NCI-H82 (cell line): ENCODE measurements around the gene RGS19.

Experiments
- DNase-seq: peaks from one replicate; lab custom pipeline; 2025; lab: John Stamatoyannopoulos, UW

Gene RGS19

DNA sequence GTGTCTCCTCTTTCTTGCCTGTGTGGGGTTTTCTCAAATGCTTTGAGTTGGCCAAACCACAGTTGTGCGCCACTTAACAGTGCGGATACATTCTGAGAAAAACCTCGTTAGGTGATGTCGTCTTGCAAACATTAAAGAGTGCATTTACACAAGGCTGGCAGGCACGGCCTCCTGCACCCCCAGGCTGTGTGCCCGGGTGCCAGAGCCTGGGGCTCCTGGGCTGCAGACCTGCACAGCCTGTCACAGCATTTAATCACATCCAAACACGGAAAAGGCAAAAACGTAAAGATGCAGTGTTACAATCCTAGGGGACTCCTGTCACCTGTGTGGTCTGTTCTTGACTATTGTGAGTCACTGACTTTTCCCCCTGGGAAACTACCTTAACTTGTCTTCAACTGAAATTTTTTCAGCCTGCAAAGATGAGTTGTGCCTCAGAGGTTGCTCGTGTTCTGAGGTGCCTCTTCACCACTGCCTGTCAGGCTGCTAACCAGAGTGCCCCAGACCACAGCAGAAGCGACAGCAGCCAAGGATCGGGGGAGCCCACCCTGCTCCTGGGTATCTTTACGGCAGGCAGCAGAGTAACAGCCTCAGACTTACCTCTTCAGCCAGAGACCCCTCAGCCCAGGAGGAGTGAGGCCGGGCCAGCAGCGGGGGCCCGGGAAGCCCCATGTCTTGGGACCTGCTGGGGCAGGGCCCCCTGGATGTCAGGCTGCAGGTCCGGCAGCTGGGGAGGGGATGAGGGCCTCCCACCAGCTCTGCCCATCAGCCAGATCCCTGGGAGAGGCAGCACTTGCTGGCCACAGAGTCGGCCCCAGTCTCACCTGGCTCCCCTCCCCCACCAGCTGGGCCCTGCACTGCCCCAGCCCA lies 44.0 kb downstream of the RGS19 start:
- no peak for DNase-seq

DNA sequence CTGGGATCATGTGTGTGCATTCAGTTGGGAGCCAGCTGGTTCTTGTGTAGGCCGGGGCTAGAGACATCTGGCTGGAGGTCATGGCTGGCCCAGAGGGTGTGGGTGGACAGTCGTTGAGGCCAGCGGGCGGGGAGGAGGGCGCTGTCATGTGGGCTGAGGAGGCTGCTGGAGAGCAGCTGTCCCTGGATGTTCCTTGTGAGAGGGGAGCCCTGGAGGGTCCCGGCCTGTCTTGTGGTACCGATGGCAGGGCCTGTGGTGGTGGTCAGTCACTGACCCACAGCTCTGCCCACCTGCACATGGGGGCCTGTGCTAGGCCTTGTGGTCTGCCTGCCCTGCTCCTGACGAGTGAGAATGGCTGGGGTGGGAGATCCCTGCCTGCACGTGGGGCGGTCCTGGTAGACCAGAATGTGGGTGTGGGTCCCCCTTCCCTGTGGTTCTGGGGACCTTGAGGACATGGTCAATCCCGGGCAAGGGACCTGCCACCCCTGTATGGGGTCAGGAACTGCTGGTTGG lies 45.3 kb downstream of the RGS19 start:
- DNase-seq = no peak

DNA sequence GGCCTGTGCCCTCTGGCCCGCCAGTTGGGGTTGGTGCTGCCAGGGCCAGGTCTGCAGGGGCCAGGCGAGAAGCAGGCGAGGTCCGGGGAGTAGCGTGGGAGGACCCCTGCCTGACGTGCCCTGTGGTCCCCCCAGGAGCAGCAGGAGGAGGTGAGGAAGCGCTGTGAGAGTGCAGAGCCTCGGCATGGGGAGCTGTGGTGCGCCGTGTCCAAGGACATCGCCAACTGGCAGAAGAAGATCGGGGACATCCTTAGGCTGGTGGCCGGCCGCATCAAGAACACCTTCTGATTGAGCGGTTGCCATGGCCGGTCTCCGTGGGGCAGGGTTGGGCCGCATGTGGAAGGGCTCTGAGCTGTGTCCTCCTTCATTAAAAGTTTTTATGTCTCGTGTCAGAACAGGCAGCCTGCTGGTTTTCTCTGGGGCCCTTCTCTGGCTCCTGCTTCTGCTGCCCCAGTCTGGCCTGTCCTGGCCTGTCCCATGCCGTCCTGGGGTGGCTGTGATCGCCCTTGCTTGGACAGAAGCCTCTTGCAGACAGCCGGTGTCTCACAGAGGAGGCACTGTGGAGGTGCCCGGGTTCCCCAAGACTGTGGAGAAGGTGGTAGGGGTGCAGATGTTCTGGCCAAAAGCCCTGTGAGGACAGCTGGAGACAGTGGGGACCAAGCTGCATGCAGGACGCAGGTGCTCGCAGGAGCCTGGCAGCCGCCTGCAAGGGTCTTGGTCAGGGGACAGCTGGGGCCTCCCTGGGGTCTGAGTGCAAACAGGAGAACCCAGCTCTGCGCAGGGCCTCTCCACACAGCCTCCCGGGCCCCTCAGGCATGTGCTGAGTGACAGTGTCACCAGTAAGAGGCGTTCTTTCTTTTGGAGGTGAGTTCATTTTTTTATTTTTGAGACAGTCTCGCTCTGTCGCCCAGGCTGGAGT lies 46.4 kb downstream of the RGS19 start:
- DNase-seq = no peak

DNA sequence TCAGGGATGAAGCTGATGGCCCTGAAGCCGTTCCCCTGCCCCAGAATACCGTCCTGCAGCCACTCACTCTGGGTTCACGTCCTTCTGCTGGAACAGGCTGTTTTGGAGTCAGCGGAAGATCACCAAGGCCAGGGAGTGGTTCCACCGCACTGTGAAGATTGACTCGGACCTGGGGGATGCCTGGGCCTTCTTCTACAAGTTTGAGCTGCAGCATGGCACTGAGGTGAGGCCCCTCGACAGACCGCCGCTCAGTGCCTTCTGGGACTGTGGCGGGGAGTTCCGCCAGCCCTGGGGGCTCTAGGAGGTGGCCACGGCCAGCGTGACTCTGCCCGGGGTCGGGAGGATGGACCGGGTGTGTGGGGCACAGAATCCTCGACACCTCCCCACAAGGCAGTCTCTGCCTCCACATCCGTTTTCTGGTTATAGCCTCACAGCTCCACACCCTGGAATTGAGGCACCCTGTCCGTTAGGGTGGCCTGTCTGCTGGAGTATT lies 47.5 kb downstream of the RGS19 start:
- no peak for DNase-seq

DNA sequence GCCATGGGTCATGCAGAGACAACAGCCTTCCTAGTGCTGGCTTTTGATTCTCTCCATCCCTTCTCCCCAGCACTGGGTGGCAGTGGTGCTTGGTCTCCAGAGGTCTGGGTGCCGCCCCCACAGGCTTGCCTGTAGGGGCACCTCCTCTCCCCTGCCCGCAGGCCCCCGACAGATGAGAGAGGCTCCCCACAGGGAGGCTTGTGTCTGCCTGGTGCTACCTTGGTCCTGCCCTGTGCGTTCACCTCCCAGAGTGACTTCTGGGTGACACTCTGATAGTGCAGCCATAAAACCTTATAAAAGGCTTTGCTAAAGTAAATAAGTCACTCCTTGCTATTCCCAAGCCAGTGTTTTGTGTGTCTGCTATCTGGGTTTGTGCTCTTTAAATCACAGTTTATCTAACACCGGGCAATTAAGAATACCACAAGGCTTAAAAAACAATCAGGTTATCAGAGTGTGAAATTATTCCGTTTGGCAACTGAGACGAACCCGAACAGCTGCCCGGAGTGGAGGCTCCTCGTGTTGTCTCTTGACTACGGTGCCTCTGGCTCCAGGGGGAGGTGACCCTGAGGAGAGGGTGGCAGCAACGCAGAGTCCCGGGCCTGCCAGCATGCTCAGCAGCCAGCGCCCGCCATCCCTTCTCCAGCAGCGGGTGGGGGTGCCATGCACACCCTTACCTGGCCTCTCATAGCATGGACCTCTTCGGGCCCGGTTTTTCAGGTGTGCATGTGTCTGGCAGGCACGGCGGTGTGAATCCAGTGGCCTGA lies 48.8 kb downstream of the RGS19 start:
- DNase-seq = no peak

DNA sequence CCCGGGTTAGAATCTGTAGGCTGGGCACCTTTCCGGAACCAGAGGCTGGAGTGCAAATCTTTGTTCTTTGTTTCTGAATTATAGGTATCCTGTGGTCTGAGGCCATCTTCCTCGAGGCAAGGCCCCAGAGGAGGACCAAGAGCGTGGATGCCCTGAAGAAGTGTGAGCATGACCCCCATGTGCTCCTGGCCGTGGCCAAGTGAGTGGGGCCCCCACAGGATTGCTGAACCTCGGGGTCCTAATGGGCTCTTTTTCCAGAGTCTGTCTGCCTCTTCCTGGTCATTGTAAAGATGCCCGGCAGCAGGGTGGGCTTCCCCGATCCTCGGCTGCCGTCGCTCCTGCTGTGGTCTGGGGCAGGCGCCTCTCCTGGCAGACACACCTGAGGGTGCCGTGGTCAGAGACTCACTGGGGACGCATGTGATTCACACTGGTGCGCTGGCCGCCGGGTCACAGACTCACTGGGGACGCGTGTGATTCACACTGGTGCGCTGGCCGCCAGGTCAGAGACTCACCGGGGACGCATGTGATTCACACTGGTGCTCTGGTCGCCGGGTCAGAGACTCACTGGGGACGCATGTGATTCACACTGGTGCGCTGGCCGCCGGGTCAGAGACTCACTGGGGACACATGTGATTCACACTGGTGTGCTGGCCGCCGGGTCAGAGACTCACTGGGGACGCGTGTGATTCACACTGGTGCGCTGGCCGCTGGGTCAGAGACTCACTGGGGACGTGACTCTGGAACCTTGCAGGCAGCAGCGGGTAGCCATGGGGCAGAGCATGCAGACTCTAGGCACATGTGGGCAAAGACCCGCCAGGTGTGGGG lies 49.8 kb downstream of the RGS19 start:
- DNase-seq = no peak

DNA sequence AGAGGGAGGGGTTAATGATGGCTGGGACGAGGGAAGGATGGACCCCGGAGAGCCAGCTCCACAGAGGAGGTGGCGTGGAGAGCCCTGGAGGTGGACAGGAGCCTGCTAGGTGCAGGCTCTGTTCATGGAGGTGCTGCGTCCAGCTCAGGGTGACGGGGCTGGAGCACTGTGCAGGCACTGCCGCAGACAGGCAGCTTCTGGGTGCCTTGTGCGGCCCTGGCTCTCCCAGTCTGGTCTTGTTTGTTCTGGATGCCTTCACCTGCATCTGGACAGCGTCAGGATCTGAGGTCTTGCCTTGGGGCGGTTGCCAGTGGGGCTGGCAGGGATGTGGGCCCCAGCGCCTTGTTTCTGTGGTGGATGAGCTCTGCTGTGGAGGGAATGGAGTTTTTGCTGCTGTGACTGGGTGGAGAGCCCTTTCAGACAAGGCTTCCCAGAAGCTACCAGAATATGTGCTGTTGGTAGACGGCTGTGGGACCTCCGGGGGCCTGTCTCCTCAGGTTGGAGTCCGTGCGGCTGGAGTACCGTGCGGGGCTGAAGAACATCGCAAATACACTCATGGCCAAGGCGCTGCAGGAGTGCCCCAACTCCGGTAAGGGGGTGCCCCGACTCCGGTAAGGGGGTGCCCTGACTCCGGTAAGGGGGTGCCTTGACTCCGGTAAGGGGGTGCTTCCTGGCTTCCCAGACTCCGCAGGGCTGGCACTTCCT lies 51.2 kb downstream of the RGS19 start:
- no peak for DNase-seq

DNA sequence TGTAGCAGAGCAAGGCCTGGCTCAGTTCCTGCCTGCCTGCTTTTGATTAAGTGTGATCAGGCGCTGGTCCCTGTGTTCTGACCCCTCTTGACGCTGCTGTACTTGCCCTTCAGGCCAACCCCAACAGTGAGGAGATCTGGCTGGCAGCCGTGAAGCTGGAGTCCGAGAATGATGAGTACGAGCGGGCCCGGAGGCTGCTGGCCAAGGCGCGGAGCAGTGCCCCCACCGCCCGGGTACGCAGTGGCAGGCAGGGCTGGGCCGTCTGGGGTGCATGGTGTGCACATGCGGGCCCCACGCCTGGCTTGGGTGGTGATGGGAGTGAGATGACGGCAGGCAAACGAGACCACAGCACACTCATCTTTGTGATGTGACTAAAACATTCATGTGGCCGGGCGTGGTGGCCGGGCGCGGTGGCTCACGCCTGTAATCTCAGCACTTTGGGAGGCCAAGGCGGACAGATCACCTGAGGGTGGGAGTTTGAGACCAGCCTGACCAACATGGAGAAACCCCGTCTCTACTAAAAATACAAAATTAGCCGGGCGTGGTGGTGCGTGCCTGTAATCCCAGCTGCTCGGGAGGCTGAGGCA lies 53.4 kb downstream of the RGS19 start:
- DNase-seq = no peak

DNA sequence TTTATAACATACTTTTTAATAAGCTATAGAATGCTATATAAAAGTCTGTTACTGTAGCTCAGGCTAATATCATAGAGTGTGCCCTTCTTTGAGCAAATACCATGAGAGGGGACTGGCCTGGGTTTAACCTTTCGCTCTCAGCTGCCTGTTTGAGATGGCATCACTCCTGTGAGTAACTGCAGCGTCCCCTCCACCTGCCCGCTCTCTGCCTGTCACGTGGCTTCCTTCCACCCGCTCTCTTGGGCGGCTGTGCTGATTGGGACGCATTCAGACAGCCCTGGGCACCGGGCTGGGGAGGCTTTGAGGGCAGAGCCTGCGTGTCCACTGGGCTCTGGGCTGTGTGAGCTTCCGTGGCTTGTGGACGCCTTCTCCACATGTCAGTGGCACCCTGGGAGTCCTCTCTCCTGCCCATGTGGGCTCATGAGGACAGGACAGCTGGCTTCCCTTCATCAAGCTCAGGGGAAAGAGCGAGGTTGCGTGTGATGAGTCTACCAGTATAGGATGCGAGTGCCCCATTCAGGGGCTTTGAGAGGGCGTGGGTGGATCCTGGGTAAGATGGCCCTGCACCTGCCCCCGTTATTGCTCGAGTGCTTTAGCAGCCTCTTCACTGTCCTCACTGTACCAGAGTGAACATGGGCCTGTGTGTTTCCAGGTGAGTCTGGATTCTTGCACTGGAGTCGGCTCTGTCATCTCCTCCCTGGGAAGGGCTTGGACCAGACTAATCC lies 54.1 kb downstream of the RGS19 start:
- DNase-seq = no peak

DNA sequence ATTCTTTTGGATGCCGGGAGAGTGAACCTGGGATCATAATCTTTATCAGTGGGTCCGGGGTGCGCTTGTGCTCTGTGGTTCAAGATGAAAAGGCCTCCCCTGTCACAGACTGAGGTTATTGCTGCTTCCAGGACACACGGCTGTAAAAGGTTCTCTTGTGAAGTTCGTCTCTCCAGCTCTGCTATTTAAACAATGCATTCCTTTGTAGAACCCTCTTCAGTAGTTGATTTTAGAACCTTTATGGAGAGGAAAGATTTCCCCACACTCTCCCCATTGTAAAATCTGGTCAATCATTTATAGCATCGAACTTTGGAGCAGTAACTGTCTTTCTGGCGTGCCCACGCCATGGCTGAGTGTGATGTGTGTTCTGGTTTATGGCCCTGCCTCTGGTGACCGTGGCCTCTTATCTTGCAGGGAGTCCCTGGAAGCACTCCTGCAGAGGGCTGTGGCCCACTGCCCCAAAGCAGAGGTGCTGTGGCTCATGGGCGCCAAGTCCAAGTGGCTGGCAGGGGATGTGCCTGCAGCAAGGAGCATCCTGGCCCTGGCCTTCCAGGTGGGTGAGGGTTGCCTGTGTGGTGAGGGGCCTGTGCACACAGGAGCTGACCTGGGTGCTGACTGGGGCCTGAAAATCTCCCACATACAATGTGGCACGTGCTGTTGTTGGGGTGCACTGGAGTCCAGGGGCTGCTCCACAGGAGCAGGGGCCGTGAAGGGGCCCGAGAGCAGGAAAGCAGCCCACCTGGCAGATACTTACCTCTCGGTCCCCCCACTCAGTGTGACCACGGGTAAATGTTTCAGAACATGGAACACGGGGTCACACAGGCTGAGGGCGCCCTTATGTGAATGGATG lies 55.0 kb downstream of the RGS19 start:
- no peak for DNase-seq

DNA sequence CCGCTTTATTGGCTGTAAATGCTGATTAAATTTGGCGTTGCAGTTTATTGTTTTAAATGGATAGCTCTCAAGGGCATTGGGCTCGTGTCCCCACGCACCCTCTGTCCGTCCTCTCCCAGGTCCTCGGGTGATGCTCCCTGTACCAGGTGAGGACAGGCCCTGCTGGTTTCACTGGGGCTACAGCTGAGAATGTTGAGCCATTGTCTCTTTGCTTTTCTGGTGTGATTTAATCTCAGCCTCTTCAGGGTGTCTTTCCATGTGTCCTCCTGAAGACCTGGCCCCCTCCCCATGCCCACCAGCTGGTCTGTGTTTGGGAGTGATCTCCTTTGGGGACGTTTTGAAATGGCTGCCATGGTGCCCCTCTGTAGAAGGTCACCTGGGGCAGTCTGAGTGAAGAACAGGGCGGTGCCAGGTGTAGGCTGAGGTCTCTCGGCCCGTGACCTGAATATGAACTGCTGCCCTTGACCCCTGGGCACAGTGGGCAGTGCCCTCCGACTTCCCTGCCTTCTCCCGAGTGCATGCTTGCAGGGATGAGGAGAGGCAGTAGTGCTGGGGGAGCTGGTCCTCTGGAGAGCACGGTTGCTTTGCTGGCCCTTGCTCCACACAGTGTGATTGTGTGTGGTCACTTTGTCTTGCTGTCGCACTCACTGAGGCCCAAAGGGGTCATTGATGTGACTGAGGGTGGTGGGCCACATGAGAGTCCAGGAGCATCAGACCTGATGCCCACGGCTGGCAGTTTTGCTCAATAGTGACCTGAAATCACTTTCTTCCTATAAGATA lies 55.8 kb downstream of the RGS19 start:
- DNase-seq = no peak
